ENCODE data around the gene KCNJ10.

- TF ChIP-seq POLR2A (IDR thresholded peaks at IDR 0.05; ENCODE audit: low read depth, low read length) (no peak), POLR2AphosphoS5 (IDR thresholded peaks at IDR 0.05; ENCODE audit: low read depth, low read length) (no peak)
These were observed 24.8 kb upstream of the KCNJ10 start for GRCh38 chr1:160094806-160095205.
